GM18868 (cell line): Measurements from ENCODE around the gene SEMA5A.

Experiments
- ATAC-seq: cut with Tn5 transposase; IDR thresholded peaks from one replicate; pipeline ENCODE4 v1.9.1; 2021; ENCODE audit warnings: mild to moderate bottlenecking, moderate library complexity; ENCODE audit not compliant: unreplicated experiment

Gene SEMA5A, protein sequence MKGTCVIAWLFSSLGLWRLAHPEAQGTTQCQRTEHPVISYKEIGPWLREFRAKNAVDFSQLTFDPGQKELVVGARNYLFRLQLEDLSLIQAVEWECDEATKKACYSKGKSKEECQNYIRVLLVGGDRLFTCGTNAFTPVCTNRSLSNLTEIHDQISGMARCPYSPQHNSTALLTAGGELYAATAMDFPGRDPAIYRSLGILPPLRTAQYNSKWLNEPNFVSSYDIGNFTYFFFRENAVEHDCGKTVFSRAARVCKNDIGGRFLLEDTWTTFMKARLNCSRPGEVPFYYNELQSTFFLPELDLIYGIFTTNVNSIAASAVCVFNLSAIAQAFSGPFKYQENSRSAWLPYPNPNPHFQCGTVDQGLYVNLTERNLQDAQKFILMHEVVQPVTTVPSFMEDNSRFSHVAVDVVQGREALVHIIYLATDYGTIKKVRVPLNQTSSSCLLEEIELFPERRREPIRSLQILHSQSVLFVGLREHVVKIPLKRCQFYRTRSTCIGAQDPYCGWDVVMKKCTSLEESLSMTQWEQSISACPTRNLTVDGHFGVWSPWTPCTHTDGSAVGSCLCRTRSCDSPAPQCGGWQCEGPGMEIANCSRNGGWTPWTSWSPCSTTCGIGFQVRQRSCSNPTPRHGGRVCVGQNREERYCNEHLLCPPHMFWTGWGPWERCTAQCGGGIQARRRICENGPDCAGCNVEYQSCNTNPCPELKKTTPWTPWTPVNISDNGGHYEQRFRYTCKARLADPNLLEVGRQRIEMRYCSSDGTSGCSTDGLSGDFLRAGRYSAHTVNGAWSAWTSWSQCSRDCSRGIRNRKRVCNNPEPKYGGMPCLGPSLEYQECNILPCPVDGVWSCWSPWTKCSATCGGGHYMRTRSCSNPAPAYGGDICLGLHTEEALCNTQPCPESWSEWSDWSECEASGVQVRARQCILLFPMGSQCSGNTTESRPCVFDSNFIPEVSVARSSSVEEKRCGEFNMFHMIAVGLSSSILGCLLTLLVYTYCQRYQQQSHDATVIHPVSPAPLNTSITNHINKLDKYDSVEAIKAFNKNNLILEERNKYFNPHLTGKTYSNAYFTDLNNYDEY

DNA sequence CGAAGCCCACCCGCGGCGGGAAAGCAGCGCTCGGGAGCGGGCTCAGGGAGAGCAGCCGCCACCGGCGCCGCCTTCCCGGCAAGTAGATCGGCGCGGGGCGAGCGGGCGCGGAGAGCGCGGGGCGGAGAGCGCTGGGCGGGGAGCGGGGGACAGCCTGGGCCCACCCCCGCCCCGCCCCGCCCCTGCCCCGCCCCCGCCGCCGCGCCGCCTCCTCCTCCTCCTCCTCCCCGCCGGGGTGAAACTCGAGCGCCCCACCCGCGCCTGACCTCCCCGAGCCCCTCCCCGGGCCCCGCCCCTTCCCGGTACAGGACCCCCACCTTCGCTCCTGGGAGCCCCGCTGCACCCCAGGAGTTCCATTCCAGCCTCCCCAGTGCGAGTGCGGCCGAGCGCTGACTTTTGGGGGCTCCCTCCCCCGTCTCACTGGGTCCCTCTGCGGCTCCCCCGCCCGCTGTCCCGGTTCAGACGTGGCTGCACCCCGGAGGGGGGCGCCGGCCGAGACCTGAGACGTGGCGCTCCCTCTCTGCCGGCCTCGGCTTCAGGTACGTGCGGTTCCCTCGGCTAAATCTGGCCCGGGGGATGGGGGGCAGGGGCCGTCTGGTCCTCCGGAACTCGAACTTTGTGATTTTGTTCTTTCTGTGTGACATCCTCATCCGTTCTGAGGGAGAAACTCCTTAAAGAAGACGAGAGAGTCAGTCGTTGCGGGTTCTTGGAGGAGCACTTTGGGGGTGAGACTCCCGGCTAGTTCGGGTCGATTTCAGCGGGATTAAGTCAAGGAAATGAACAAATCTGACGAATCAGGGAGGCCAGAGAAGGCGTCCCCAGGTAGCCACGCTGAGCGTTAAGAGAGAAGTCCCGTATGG lies at the start of gene SEMA5A:
SEMA5A (minus strand) TSS at position 84 of the 860 bp plus-strand sequence. CDS start 166,129 bp downstream, outside the sequence.
- peak; percentile 64 for ATAC-seq

- no peak for ATAC-seq
Measured at GRCh38 chr5:9594913-9595312, 49.0 kb upstream of the SEMA5A start.

DNA sequence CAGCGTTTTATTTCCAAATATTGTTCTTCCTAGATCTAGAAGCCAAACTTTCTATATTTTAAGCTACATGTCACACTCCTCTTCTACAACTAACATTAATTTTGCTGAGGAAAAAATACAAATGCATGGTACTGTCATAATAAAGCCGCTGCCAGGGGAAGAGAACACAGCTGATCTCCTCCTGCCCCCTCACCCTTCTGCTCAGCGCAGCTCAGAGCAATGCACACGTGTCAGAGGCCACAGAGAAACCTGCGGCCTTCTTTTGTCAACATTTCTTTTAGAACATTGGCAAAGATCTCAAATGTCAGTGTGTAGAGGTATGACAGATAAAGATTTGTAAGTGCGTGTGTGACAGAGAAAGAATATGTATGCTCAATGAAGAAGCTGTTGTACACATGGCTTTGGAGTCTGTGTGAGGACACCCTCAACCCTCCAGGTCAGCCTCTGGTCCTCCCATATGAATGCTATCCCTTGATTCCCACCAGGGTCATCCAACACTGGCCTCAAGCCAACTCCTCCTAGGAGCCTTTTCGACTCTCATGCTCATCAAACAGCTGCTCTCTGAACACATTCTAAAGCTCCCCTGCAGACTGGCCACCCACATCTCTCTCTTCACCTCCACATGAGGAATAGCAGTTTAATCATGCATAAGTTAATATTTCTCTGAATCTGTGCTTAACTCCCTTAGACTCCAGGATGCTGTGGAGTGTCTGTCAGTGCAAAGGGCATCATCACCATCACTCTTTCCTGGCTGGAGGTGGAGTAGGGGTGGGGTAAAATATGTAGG lies 43.4 kb upstream of the SEMA5A start:
- ATAC-seq, result no peak

GRCh38 chr5:9588254-9588653 lies 42.4 kb upstream of the SEMA5A start:
- no peak for ATAC-seq

DNA sequence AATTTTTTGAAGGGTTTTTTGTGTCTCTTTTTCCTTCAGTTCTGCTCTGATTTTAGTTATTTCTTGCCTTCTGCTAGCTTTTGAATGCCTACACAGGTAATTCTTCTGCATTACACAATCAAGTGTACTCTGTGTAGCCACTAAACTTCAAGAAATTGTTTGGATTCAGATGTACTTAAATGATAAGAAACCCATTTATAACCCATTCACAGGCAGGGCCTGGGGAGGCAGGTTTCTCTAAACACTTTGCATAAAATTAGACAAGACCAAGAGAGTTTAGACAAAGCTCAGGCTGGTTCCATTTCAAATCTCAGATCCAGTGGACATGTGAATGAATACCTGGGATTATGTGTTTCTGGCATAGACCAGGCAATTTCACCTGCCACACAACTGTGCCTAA lies 41.3 kb upstream of the SEMA5A start:
- ATAC-seq, result no peak

GRCh38 chr5:9582406-9582805 lies 36.5 kb upstream of the SEMA5A start:
- no peak for ATAC-seq

DNA sequence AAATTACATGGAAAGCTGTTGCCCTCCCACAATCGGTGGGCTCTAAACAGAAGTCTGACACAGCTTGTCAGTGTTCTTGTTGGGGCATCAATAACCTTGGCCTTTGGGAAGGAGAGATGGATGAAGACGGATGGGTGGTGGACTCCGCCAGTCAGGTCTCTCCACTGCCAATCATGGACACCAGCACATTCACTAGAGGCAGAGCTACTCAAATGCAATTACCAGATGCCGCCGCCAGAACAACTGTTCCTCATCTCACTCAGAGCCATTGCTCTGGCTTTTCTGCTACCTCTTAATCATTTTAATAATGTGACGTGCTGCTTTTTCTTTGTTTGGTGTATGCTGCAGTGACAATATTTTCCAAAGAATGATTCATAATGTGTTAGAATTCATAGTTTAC lies 27.9 kb upstream of the SEMA5A start:
- ATAC-seq, result no peak

DNA sequence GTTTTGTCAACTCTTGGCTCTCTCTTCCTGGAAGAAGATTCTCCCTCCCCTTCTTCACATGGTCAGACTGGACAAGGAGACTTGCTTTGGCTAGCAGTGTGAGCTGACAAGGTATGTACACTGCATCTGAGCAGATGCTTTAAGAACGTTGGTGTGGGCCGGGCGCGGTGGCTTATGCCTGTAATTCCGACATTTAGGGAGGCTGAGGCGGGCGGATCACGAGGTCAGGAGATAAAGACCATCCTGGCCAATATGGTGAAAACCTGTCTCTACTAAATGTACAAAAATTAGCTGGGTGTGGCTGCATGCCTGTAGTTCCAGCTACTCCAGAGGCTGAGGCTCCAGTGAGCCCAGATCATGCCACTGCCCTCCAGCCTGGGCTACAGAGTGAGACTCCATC lies 26.4 kb upstream of the SEMA5A start:
- ATAC-seq, result no peak

DNA sequence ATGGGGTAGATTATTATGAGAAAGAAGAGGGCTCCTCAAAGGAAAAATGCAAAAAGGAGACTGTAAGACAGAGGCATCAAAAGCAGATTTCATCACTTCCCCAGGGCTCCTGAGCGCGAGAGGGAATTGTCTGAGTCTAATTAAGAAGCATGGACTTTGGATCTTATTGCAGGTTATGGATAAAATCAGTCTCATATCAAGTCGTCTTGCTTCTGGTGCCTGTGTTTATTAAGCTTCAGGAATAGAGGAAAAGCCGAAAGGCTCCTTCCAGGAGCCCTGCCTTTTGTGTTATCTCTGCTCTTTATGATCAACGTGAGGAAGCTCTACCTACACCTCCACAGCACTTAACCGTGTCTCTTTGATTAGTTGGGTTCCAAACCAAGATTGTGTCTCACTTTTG lies 25.0 kb upstream of the SEMA5A start:
- no peak for ATAC-seq

GRCh38 chr5:9567039-9567438 lies 21.2 kb upstream of the SEMA5A start:
- ATAC-seq, result no peak

DNA sequence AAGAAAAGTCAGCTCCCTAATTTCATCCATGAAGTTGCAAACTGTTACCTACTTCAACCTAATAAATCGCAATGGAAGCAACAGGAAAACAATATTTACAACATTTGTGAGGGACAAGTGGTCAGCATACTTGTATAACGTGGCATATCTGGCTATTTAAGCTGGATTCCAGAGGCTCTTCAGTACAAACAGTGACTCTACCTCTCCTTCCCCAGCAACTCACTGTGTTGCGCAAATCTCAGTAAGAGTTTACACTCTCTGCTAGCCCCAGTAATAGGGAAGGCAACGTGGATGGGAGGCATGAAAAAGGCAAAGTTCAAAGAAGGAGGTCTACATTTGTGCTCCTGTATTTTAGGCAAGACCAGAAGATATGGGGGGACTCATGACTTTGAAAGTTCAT lies 18.9 kb upstream of the SEMA5A start:
- ATAC-seq, result no peak

- ATAC-seq, result no peak
Measured at GRCh38 chr5:9562141-9562540, 16.3 kb upstream of the SEMA5A start.

GRCh38 chr5:9559965-9560364 lies 14.1 kb upstream of the SEMA5A start:
- ATAC-seq, result no peak

- no peak for ATAC-seq
Measured at GRCh38 chr5:9558319-9558965, 12.6 kb upstream of the SEMA5A start.

- ATAC-seq, result no peak
Measured at GRCh38 chr5:9557696-9558095, 11.8 kb upstream of the SEMA5A start.

DNA sequence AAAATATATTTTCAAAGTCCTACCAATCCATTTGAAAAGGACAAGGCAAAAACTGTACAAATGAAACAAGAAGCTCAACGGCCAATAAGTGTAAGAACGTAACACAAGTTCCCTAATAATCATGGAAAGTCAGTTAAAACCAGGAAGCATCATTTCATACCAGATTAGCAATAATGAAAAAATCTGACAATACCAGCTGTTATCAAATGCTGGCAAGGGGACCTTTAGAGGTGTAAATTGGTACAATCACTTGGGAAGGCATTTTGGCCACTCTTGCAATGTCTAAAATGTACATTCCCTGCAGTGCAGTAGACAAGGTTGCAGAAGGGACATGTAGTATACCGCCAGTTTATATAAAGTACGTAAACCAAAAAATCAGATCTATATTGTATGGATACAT lies 10.1 kb upstream of the SEMA5A start:
- no peak for ATAC-seq

- no peak for ATAC-seq
Measured at GRCh38 chr5:9554122-9554521, 8.2 kb upstream of the SEMA5A start.

DNA sequence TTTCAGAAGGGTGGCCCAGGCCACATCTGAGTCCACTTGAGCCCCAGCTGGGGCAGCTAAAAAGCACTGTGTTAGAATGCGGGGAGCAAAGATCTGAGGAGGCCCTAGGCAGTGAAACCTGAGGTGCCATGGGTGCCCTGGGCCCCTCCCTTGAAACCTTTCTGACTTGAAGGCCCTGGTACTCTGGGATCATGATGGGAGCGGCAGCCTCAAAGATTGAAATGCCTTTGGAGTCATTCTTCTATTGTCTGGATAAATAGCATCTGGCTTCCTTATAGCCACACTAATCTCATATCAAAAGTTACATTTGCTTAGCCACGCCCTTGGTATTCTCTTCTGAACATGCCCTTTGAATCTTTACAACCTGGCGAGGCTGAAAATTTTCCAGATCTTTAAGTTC lies 7.7 kb upstream of the SEMA5A start:
- ATAC-seq, result no peak
